SK-N-SH (cell line): ENCODE results near the gene RBPJL. TPM values are rescaled to one million over a fixed set of nuclear protein-coding genes. Genes with fewer than 3 reads are reported as not detected.

Source experiments
- CTCF ChIA-PET: fragments of 300-600, 350-600 bp; formaldehyde crosslinking; extraction: SDS; loops from one replicate; lab custom pipeline; 2021; lab: Yijun Ruan, JAX
- POLR2A ChIA-PET: fragments of 350-600 bp; sonication (Branson Sonifier 250); formaldehyde crosslinking; extraction: SDS; loops from one replicate; lab custom pipeline; 2020; ENCODE audit warnings: antibody characterized with exemption, inconsistent platforms; lab: Yijun Ruan, JAX
- DNase-seq: peaks from one replicate; pipeline ENCODE4 v3.0.0; 2012
- H2AFZ ChIP-seq: fragments of 200-600 bp; sonication (generic); 2 replicates; pipeline ENCODE4 v1.8.1; 2016; ENCODE audit warnings: antibody characterized with exemption, mild to moderate bottlenecking, low read depth
- H3F3A ChIP-seq: fragments of 200-600 bp; sonication (generic); replicated peaks from 2 replicates; pipeline ENCODE3; 2016; ENCODE audit warnings: antibody characterized with exemption, mild to moderate bottlenecking; ENCODE audit not compliant: insufficient read depth
- H3K27ac ChIP-seq, 2 experiments: fragments of 200-500 bp in 1 of 2; fragments of 200-600 bp in 1 of 2; sonication (Bioruptor generic) in 1 of 2; sonication (generic), shearing (Covaris generic) in 1 of 2; 2 replicates each; pipeline versions ENCODE4 v1.5.1 to v1.6.1; 2014 to 2016; ENCODE audit warnings: low read depth in 2 of 2, inconsistent platforms in 1 of 2, low read length in 1 of 2, mild to moderate bottlenecking in 1 of 2, mixed read lengths in 1 of 2
- H3K27me3 ChIP-seq: fragments of 200-600 bp; sonication (generic), shearing (Covaris generic); 2 replicates; pipeline ENCODE4 v1.6.1; 2016; ENCODE audit warnings: mixed run types; ENCODE audit not compliant: insufficient read depth
- H3K36me3 ChIP-seq, 2 experiments: fragments of 200-500 bp in 1 of 2; fragments of 200-600 bp in 1 of 2; sonication (Bioruptor generic) in 1 of 2; sonication (generic) in 1 of 2; replicated peaks in 1 of 2; 2 replicates each; pipeline versions ENCODE3 to v1.5.1; 2014 to 2016; ENCODE audit warnings: low read length in 1 of 2, mild to moderate bottlenecking in 1 of 2; ENCODE audit not compliant: insufficient read depth in 2 of 2, control insufficient read depth in 1 of 2
- H3K4me1 ChIP-seq, 2 experiments: fragments of 200-500 bp in 1 of 2; fragments of 200-600 bp in 1 of 2; sonication (Bioruptor generic) in 1 of 2; sonication (generic), shearing (Covaris generic) in 1 of 2; 2 replicates each; pipeline versions ENCODE4 v1.5.1 to v1.6.1; 2014 to 2016; ENCODE audit warnings: low read depth in 1 of 2, low read length in 1 of 2, mixed run types in 1 of 2; ENCODE audit not compliant: insufficient read depth in 2 of 2, control insufficient read depth in 1 of 2
- H3K4me2 ChIP-seq: fragments of 200-600 bp; sonication (generic), shearing (Covaris generic); 2 replicates; pipeline ENCODE4 v1.6.1; 2017; ENCODE audit warnings: mixed run types
- H3K4me3 ChIP-seq, 2 experiments: fragments of 200-500 bp in 1 of 2; fragments of 200-600 bp in 1 of 2; sonication (Bioruptor generic) in 1 of 2; sonication (generic), shearing (Covaris generic) in 1 of 2; 2 replicates each; pipeline versions ENCODE4 v1.5.1 to v1.8.1; 2014 to 2016; ENCODE audit warnings: low read depth in 2 of 2, inconsistent platforms in 1 of 2, low read length in 1 of 2, mild to moderate bottlenecking in 1 of 2, mixed read lengths in 1 of 2, moderate library complexity in 1 of 2
- H3K79me2 ChIP-seq: fragments of 200-600 bp; sonication (generic); 2 replicates; pipeline ENCODE4 v1.8.1; 2017; ENCODE audit warnings: mild to moderate bottlenecking; ENCODE audit not compliant: insufficient read depth
- H3K9ac ChIP-seq: fragments of 200-600 bp; sonication (generic); 2 replicates; pipeline ENCODE4 v1.6.1; 2017; ENCODE audit warnings: mixed run types
- H3K9me2 ChIP-seq: fragments of 200-600 bp; sonication (generic); 2 replicates; pipeline ENCODE4 v1.6.1; 2017; ENCODE audit warnings: mixed run types
- H3K9me3 ChIP-seq: fragments of 200-600 bp; sonication (generic); 2 replicates; pipeline ENCODE4 v1.6.1; 2017; ENCODE audit warnings: mixed run types, mild to moderate bottlenecking, moderate library complexity
- H4K20me1 ChIP-seq: fragments of 200-600 bp; sonication (generic); 2 replicates; pipeline ENCODE4 v1.6.1; 2017; ENCODE audit warnings: mild to moderate bottlenecking, mixed run types; ENCODE audit not compliant: insufficient read depth
- CHD2 ChIP-seq: fragments of 150-350 bp; IDR thresholded peaks from 2 replicates; pipeline ENCODE4 v1.6.1; 2018; ENCODE audit warnings: low read length; ENCODE audit not compliant: partially characterized antibody
- EP300 ChIP-seq, 2 experiments: IDR thresholded peaks; 2 replicates each; pipeline versions ENCODE4 v1.4.0 to v1.6.1; 2012; ENCODE audit warnings: borderline replicate concordance in 1 of 2, low read depth in 1 of 2, low read length in 1 of 2
- FOXJ3 ChIP-seq: sonication (generic); formaldehyde crosslinking; IDR thresholded peaks from 2 replicates; pipeline ENCODE4 v1.5.1; 2020; ENCODE audit warnings: mild to moderate bottlenecking, missing genetic modification reagents
- GABPA ChIP-seq: IDR thresholded peaks from 2 replicates; pipeline ENCODE4 v1.4.0; 2012; ENCODE audit warnings: low read depth, mild to moderate bottlenecking
- POLR2AphosphoS5 ChIP-seq: IDR thresholded peaks from 2 replicates; pipeline ENCODE4 v1.6.1; 2012; ENCODE audit warnings: low read depth, low read length
- RCOR1 ChIP-seq: fragments of 150-350 bp; IDR thresholded peaks from 2 replicates; pipeline ENCODE4 v1.6.1; 2017; ENCODE audit warnings: antibody characterized with exemption, low read length
- RXRA ChIP-seq: IDR thresholded peaks from 2 replicates; pipeline ENCODE4 v1.4.0; 2012; ENCODE audit warnings: low read depth, mild to moderate bottlenecking, borderline replicate concordance
- SIN3A ChIP-seq: IDR thresholded peaks from 2 replicates; pipeline ENCODE4 v1.6.1; 2012; ENCODE audit warnings: low read depth, mild to moderate bottlenecking, low read length, moderate library complexity, borderline replicate concordance
- TCF12 ChIP-seq: IDR thresholded peaks from 2 replicates; pipeline ENCODE4 v1.4.0; 2012
- TEAD4 ChIP-seq: IDR thresholded peaks from 2 replicates; pipeline ENCODE4 v1.4.0; 2012; ENCODE audit warnings: mild to moderate bottlenecking, borderline replicate concordance; ENCODE audit not compliant: insufficient read depth
- USF2 ChIP-seq: fragments of 150-350 bp; IDR thresholded peaks from 2 replicates; pipeline ENCODE4 v1.6.1; 2017; ENCODE audit warnings: antibody characterized with exemption, low read length, low read depth, borderline replicate concordance
- WGBS: methylation state at CpG from one replicate; pipeline ENCODE4 v1.1.6; 2017; ENCODE audit warnings: low lambda C conversion rate; 5-methylcytosine and 5-hydroxymethylcytosine counted together
- polyA plus RNA-seq, 3 experiments: library from polyadenylated mRNA; depleted of rRNA; stranded (reverse); fragments of >200 nt; gene quantifications; 2 replicates each; pipeline ENCODE4 v1.2.3, GENCODE V29; 2012
- TF ChIP-seq, protein P1 (sequence below): IDR thresholded peaks from 2 replicates; pipeline ENCODE4 v1.6.1; 2012; ENCODE audit warnings: mild to moderate bottlenecking, low read depth, low read length, moderate library complexity

The RBPJL gene
- polyA plus RNA-seq, 1 of the 3 experiments (the other 2 are of a cell fraction) = not detected

DNA sequence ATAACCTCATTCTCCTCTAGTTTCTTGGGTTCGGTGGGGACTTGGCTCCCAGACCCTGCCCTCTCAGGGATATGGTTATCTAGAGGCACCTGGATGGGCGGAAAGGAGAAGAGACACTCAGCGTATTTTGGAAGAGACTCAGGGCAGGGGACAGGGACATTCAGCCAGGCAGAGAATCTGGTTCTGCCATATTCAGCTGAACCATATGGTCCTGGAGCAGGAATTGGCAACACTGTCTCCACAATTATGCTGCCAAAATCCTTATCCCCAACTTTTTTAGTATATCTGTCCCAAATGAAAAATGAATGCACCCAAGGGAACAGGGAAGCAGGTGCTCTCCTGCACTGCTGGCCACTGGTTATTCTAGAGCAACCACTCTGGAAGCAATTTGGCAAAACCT, 23.8 kb downstream of the RBPJL start:
- Histone ChIP-seq H3K4me3 (no peak overlapping the region), H2AFZ (no peak overlapping the region), H3K4me1 (peaks cover under 1% of the 10 kb centered on the region in 2 experiments; a peak in 2 of 4 replicates), H3K79me2 (peaks cover 9% of the 10 kb centered on the region), H3K36me3 (peaks cover 45 to 48% of the 10 kb centered on the region in 2 experiments), H3K9ac (no peak overlapping the region), H3F3A (no peaks in the 10 kb centered on the region), H3K9me2 (no peaks in the 10 kb centered on the region), H3K9me3 (no peaks in the 10 kb centered on the region), H3K4me2 (no peak overlapping the region), H4K20me1 (no peaks in the 10 kb centered on the region), H3K27ac (no peak overlapping the region), H3K27me3 (no peaks in the 10 kb centered on the region)
- ChIA-PET POLR2A (no interaction called here), CTCF (no interaction called here)
- no peak for DNase-seq
- WGBS = 97% methylated on average over 3 of the region's 3 CpGs
- TF ChIP-seq CHD2 (no peak), RXRA (no peak), POLR2AphosphoS5 (no peak), GABPA (no peak), RCOR1 (no peak), USF2 (no peak), SIN3A (no peak), TEAD4 (no peak), TCF12 (no peak), EP300 (IDR thresholded peaks at IDR 0.05; ENCODE audit: borderline replicate concordance in 1 of 2, low read depth in 1 of 2, low read length in 1 of 2) (no peak), FOXJ3 (CRISPR knock-in tag) (no peak)
- TF ChIP-seq, protein P1, sequence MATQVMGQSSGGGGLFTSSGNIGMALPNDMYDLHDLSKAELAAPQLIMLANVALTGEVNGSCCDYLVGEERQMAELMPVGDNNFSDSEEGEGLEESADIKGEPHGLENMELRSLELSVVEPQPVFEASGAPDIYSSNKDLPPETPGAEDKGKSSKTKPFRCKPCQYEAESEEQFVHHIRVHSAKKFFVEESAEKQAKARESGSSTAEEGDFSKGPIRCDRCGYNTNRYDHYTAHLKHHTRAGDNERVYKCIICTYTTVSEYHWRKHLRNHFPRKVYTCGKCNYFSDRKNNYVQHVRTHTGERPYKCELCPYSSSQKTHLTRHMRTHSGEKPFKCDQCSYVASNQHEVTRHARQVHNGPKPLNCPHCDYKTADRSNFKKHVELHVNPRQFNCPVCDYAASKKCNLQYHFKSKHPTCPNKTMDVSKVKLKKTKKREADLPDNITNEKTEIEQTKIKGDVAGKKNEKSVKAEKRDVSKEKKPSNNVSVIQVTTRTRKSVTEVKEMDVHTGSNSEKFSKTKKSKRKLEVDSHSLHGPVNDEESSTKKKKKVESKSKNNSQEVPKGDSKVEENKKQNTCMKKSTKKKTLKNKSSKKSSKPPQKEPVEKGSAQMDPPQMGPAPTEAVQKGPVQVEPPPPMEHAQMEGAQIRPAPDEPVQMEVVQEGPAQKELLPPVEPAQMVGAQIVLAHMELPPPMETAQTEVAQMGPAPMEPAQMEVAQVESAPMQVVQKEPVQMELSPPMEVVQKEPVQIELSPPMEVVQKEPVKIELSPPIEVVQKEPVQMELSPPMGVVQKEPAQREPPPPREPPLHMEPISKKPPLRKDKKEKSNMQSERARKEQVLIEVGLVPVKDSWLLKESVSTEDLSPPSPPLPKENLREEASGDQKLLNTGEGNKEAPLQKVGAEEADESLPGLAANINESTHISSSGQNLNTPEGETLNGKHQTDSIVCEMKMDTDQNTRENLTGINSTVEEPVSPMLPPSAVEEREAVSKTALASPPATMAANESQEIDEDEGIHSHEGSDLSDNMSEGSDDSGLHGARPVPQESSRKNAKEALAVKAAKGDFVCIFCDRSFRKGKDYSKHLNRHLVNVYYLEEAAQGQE = no peak
